Peyer's patch (tissue), 4 donors: Measurements from ENCODE around the gene TMCO4. TPM values are rescaled to one million over a fixed set of nuclear protein-coding genes. Genes with fewer than 3 reads are reported as not detected.

ENCODE experiments used
- DNase-seq, 3 donors: peaks; one replicate each; pipeline ENCODE4 v3.0.0-alpha.2; 2017 to 2019
- H3K27ac ChIP-seq, 4 donors: fragments of 200-600 bp; sonication (generic); one replicate each; pipeline ENCODE4 v1.5.1; 2016 to 2019
- H3K27me3 ChIP-seq, 2 donors: fragments of 200-600 bp; sonication (generic); one replicate each; pipeline ENCODE4 v1.5.1; 2019
- H3K36me3 ChIP-seq, 3 donors: fragments of 200-600 bp; sonication (generic); one replicate each; pipeline ENCODE4 v1.5.1; 2016 to 2019
- H3K4me1 ChIP-seq, 4 donors: fragments of 200-600 bp; sonication (generic); one replicate each; pipeline ENCODE4 v1.5.1; 2016 to 2019
- H3K4me3 ChIP-seq, 4 donors: fragments of 200-600 bp; sonication (generic); 1 replicate in 3 of 4; 2 replicates in 1 of 4; pipeline ENCODE4 v1.5.1; 2016 to 2019; ENCODE audit warnings: mild to moderate bottlenecking in 1 of 4
- H3K9me3 ChIP-seq, 4 donors: fragments of 200-600 bp; sonication (generic); one replicate each; pipeline ENCODE4 v1.5.1; 2016 to 2019; ENCODE audit warnings: mild to moderate bottlenecking in 1 of 4
- CTCF ChIP-seq, 6 experiments: fragments of 450-650 bp in 4 of 6; fragments of 200-600 bp in 2 of 6; sonication (generic) in 1 of 6; IDR thresholded peaks; one replicate each; pipeline ENCODE4 v1.5.1; 2017 to 2019; ENCODE audit warnings: antibody characterized with exemption in 6 of 6, mild to moderate bottlenecking in 3 of 6, moderate library complexity in 1 of 6
- POLR2A ChIP-seq, 2 donors: fragments of 450-650 bp; IDR thresholded peaks; one replicate each; pipeline ENCODE4 v1.5.1; 2017; ENCODE audit warnings: antibody characterized with exemption in 2 of 2, mild to moderate bottlenecking in 2 of 2, moderate library complexity in 2 of 2
- total RNA-seq, 4 donors: library from RNA; depleted of rRNA; stranded (reverse); fragments of >200 nt; gene quantifications; one replicate each; pipeline ENCODE4 v1.1.0, GENCODE V29; 2016

Gene TMCO4
- total RNA-seq, 4 donors from 2014 or later: 13.5 to 40.4 (median 26.1) TPM

GRCh38 chr1:19685994-19686393, 113.7 kb downstream of the TMCO4 start:
- no peak for DNase-seq
- H3K36me3 ChIP-seq: peaks cover 0 to 17% (median 0%) of the 10 kb centered on the region in 3 donors

GRCh38 chr1:19684677-19685076, 115.0 kb downstream of the TMCO4 start:
- Histone ChIP-seq H3K4me1 (no peaks in the 10 kb centered on the region), H3K4me3 (no peak overlapping the region), H3K27ac (no peak overlapping the region), H3K36me3 (peaks cover 0 to 10% (median 0%) of the 10 kb centered on the region in 3 donors), H3K9me3 (peaks cover 0 to under 1% (median 0%) of the 10 kb centered on the region in 4 donors), H3K27me3 (no peaks in the 10 kb centered on the region)
- no peak for TF ChIP-seq POLR2A (IDR thresholded peaks at IDR 0.05)
- TF ChIP-seq CTCF (IDR thresholded peaks at IDR 0.05): no peak
- DNase-seq: no peak

More at GRCh38 chr1:19685994-19686393, 113.7 kb downstream of the TMCO4 start:
- no peak overlapping the region for H3K27ac ChIP-seq
- no peak overlapping the region for H3K4me3 ChIP-seq
- H3K4me1 ChIP-seq: no peaks in the 10 kb centered on the region
- H3K9me3 ChIP-seq: peaks cover 0 to 9% (median 0%) of the 10 kb centered on the region in 4 donors
- TF ChIP-seq CTCF (IDR thresholded peaks at IDR 0.05) (no peak), POLR2A (IDR thresholded peaks at IDR 0.05) (no peak)
- no peaks in the 10 kb centered on the region for H3K27me3 ChIP-seq

- Histone ChIP-seq H3K27me3 (no peaks in the 10 kb centered on the region), H3K4me1 (no peaks in the 10 kb centered on the region), H3K27ac (no peak overlapping the region), H3K9me3 (no peaks in the 10 kb centered on the region), H3K4me3 (no peak overlapping the region), H3K36me3 (peaks cover 0 to 8% (median 0%) of the 10 kb centered on the region in 3 donors)
- no peak for DNase-seq
- TF ChIP-seq POLR2A (IDR thresholded peaks at IDR 0.05) (no peak), CTCF (IDR thresholded peaks at IDR 0.05) (no peak)
Measured at GRCh38 chr1:19683351-19683750, 116.4 kb downstream of the TMCO4 start.

- Histone ChIP-seq H3K36me3 (peaks cover 0 to 8% (median 0%) of the 10 kb centered on the region in 3 donors), H3K9me3 (no peaks in the 10 kb centered on the region), H3K27ac (no peak overlapping the region), H3K27me3 (no peaks in the 10 kb centered on the region), H3K4me3 (no peak overlapping the region), H3K4me1 (no peaks in the 10 kb centered on the region)
- no peak for TF ChIP-seq CTCF (IDR thresholded peaks at IDR 0.05)
- TF ChIP-seq POLR2A (IDR thresholded peaks at IDR 0.05): no peak
- no peak for DNase-seq
Measured at GRCh38 chr1:19682901-19683300, 116.8 kb downstream of the TMCO4 start.

- Histone ChIP-seq H3K27me3 (no peaks in the 10 kb centered on the region), H3K4me3 (no peak overlapping the region), H3K9me3 (no peaks in the 10 kb centered on the region), H3K4me1 (no peaks in the 10 kb centered on the region), H3K36me3 (peaks cover 0 to 6% (median 0%) of the 10 kb centered on the region in 3 donors), H3K27ac (no peak overlapping the region)
- DNase-seq: no peak
- no peak for TF ChIP-seq CTCF (IDR thresholded peaks at IDR 0.05)
- TF ChIP-seq POLR2A (IDR thresholded peaks at IDR 0.05): no peak
Measured at GRCh38 chr1:19682257-19682656, 117.5 kb downstream of the TMCO4 start.

GRCh38 chr1:19680644-19681043, 119.1 kb downstream of the TMCO4 start:
- Histone ChIP-seq H3K36me3 (no peaks in the 10 kb centered on the region), H3K27ac (no peak overlapping the region), H3K4me3 (no peak overlapping the region), H3K9me3 (no peaks in the 10 kb centered on the region), H3K4me1 (no peaks in the 10 kb centered on the region), H3K27me3 (no peaks in the 10 kb centered on the region)
- no peak for TF ChIP-seq POLR2A (IDR thresholded peaks at IDR 0.05)
- no peak for TF ChIP-seq CTCF (IDR thresholded peaks at IDR 0.05)
- no peak for DNase-seq
